Medulla oblongata (tissue), 1 donor: ENCODE data around the gene CLDN5.

Experiments used
- DNase-seq: peaks from one replicate; pipeline ENCODE4 v3.0.0-alpha.2; 2015; ENCODE audit errors: extremely low spot score

The CLDN5 gene, protein sequence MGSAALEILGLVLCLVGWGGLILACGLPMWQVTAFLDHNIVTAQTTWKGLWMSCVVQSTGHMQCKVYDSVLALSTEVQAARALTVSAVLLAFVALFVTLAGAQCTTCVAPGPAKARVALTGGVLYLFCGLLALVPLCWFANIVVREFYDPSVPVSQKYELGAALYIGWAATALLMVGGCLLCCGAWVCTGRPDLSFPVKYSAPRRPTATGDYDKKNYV

DNA sequence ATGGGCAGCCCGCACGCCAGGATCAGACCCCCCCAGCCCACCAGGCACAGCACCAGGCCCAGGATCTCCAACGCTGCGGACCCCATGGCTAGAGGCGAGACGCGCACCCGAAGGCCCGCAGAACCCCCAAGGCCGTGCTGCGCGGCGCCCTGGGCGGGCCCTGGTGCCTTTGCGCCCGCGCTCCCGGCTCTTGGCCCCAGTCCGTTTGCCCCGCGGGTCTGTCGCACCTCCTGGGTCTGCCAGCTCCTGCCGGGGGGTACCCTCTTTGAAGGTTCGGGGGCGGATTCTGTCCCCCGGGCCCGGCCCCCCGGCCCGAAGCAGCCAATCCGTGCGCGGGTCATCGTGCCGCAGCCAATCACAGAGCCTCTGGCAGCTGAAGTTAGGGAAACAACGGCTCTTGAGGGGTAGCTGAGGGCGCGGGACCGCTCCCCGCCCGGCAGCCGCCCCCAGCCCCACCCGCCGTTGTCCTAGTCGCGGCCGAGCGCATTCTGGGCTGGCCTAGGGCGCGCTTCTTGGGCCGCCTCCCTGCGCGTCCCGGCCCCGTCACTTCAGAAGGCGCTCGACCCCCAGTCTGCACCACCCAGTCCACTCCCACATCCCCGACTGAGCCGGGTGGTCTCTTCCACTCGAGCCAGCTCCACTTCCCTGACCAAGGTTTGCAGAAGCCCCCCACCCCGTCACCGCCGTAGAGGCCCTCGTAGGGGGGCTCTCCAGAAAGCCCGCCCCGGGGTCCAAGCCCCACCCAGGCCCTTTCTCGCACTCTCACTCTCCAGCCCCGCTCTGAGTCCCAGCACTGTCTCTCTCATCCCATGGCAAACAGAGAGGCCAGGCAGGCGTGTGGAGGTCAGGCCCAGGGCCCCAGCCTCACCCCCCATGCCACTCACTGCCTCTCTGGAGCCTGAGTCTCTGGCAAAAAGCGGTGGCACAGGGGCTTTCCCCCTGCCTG is at the start of gene CLDN5:
TSS of gene CLDN5 (minus strand) at position 241 of the 946 bp plus-strand sequence. CDS start at position 86, 155 bp downstream.
- DNase-seq, result peak; percentile 13

DNA sequence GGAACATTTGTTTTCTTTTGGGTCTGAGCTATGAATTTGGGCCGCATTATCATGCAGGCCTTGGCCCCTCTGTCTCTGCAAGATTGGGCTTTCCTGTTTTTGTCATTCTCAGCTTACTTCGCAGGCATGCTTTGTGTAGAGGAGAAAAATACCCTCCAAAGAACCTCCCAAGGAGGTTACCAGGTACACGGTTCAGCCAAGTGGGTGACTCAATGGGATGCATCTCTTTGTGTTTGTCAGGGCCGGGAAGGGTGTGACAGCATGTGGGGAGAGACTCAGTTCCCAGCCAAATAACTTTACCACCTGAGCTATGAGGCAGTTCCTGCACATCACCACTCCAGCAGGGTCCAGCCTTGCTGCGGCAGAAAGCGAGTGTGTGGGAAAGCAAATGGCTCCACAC is 47.8 kb upstream of the CLDN5 start:
- no peak for DNase-seq

DNA sequence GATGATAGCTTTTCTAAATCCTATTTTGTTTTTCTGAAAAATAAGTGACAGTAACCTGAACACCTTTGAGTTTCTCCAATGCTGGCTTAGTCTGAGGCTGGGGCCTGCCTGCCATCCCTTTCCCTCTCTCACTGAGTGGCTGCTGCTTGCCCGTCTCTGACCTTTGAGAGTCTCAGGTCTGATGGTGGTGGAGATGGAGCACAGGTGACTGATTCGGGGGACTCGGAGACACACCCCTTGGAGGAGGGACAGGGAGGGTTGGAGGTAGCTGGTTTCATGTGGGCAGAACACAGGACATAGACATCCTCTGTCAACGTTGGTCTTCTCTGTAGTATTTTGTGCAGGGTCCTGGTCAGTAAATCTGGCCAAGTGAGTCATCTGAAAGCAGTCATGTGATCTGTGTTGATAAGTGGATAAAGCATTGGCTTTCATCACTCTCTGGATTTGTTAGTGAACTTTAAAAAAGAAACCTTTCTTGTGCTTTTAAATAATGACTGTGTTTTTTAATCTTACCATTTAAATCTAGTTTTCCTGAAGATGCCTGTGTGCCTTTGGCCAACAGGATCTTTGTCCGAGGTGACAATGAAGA is 47.1 kb upstream of the CLDN5 start:
- DNase-seq, result no peak

DNA sequence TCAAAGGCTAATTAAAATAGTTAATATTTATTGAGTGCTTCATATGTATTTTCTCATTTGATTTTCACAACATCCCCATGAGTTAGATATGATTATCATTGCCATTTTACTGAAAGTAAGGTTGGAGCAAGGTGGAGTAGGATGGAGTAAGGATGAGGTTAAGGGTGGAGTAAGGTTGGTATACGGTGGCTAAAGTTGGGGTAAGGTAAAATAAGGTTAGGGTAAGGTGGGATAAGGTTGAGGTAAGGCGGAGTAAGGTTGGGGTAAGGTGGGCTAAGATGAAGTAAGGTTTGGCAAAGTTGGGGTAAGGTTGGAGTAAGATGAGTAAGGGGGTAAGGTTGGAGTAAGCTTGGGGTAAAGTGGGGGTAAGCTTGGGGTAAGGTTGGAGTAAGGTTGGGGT is 45.8 kb upstream of the CLDN5 start:
- DNase-seq, result no peak

DNA sequence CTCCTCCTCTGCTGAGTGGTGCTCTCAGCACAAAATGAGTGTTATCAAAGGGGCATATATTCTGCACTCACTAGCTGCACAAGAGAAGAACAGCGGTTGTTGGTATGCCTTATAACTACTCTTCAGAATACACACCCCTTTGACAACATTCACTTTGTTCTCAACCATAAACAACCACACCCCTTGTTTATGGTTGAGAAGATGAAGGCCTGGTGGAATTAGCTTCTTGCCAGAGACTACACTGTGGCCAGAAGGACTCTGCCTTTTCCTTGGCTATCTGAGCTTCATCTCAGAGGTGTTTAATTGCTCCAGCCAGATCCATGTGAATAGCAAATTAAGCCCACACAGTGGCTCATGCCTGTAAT is 45.0 kb upstream of the CLDN5 start:
- DNase-seq, result no peak

DNA sequence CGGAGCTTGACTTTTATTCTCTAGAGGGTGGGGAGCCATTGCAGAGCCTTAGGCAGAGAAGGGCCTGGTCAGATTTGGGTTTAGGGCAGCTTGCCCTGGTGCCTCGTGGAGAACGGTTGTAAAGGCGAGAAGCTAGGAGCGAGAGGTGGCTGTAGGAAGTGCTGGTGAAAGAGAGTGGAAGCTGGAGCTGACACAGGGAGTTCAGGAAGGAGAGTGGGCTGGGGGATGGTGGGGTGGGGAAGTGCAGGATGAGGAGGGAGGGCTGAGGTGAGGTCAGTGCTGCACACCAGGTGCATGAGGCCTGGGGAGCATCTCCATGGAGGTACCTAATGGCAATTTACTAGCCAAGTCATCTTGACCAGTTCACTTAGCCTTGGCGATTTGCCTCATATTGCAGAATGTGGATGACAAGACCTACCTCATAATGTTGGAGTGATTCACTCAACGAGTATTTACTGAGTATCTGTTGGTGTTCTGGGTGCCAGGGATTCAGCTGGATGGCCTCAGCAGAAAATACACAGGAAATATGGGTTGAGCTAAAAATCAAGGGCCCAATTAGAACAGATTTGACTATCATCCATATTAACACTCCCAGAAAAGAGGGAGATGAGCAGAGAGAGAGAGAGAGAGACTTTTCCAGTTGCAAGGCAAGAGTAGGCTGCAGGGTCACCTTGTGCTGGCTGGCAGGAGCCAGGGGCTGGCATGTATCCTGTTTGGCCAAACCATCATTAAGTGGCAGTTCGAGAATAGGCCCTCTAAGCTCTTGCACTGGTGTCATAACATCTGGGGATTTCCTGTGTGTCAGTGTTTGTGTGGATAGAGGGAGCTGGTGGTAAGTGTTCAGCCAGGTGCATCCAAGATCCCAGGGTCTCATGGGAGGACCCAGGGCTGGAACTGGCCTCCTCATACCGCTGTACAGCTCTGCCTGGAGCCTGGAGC is 44.4 kb upstream of the CLDN5 start:
- DNase-seq, result no peak

DNA sequence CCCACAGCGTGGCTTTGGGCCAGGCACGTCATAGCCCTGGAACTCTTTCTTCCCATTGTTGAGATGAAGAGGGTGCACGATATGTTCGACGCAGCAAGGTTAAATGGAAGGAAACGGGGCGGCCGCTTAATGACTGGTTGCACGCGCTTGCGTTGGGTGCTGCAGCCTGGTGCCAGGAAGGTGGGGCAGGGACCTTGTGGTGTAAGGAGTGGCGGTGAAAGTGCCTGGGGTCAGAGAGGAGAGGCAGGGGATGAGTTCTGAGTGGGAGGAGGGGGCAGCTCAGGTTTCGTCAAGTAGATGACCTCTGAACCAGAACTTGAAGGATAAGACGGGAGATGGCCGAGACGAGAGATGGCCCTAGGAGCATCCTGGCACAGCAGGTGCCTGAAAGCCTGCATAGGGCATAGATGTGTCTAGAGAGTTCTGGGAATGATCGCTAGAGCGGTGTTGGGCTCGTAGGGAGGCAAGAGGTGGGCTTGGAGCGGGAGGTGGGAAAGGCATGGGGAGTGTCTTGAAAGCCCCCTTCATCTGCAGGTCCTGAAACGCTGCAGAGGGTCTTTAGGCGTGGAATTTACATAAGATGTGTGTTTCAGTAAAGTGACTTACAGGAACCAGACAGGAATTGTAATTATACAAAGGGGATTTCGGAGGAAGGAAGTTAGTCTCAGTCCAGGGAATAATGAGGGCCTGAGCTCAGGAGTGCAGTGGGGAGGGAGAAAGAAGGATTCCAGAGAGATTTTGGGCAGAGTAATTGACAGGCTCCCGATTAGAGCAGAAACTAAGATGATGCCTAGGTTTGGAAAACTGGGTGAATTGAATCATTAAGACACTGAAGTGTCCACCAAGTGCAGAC is 43.2 kb upstream of the CLDN5 start:
- DNase-seq, result no peak

DNA sequence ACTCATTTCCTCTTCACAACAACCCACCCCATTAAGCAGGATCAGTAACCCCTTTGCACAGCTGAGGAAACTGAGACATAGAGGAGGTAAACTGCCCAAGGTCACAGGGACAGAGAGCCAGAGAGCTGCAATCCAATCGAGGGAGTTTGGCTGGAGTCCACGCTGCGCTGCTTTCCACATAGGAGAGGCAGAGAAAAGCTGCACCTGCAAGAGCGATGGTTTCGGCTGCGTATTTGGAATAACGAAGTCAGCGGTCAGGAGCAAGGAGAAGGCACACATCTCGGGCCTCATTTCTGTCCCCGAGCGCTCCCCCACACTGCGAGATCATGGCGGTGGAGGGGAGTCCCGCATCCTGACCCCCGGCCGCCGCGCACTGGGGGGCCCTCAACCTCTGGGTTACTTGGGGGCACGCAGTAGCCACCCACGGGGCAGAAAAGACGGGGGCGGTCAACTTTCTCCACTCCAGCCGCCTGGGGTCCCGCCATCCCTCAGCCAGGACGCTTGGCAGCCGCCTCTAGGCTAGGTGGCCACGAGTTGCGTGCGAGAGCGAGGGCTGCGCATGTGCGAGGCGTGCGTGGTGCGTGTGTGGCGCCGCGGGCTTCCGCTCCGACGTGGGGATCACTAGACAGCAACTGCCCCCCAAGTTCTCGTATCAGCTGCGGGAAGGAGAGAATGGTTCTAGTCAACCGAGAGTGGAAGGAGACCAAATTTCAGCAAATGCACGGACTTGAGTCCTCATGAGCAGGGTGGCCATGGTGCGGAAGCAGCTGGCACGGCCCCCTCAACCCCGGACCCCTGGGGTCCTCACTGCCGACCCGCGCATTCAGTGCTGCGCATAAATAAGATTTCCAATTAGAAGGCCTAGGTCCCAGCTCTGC is 42.3 kb upstream of the CLDN5 start:
- no peak for DNase-seq

DNA sequence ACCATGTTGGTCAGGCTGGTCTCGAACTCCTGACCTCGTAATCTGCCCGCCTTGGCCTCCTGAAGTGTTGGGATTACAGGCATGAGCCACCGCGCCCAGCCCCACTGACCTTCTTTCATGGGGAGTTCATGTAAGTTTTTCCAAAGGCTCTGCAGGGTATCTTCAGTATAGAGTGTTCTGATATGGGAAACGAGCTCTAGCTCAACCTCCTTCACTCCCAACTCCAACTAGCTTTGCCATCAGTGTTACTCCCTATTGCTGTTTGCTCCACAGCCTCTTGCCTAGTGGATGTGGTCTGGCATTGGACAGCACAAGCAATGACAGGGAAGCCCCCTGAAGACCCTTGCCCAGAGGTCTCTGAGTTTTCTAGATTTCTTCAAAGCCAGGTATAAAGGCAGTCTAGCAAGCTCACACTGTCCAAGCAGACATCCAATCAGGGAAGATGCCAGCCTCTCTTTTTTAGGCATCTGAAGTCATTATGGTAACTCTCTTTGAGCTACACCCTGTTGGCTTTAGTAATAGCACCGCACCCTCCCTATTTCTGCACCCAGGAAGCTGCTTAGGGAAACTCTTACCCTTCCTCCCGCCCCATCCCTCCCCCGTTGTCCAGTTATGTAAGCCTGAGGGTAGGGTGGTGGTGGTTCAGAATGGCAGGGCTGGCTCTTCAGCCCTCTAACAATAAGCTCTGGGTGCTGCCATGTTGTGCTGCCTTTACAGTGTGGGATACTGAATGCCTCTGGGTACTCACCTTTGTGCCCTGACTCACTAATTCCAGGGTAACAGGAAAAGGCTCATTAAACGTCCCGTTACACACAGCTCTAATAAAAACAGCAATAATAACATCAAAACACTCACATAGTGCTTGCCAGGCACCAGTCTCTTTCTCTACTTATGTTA is 41.4 kb upstream of the CLDN5 start:
- no peak for DNase-seq

DNA sequence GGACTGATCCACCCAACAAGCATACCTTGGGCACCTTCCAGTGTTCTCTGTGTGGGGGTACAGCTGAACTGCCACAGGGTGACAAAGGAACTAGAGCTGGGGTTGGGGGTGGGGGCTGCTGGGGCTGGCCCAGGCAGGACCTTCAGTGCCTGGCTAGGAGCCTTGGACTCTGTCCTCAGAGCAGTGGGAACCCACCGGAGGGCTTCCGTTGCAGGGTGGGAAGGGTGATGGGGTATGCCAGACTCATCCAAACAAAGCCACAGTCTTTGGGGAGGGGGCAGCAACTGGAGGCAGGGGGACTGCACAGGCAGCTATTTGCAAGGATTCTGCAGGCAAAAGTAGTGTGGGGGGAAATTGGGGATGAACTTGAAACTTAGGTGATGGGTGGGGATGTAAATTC is 35.7 kb upstream of the CLDN5 start:
- no peak for DNase-seq

DNA sequence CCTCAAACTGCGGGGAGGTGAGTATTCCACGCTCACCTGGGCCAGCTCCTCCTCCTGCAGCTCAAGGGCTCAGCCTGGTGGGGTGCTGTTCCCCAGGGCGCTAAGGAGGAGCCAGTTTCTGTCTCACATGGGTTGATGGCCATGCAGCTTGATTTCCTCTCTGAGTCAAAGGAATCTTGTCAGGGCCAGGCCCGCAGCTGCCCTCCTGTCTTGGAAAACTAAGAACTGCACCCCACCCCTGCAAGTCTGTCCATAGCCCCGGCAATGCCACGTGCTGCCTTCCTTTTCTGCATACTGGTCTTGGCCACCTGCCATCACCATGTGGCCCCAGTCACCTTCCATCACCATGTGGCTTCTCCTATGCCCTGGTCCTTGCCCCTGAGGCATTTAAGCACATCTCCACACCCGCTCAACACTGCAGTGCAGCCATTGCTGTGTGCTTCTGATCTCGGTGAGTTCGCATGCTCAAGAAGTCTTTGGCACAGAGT is 35.2 kb upstream of the CLDN5 start:
- no peak for DNase-seq

DNA sequence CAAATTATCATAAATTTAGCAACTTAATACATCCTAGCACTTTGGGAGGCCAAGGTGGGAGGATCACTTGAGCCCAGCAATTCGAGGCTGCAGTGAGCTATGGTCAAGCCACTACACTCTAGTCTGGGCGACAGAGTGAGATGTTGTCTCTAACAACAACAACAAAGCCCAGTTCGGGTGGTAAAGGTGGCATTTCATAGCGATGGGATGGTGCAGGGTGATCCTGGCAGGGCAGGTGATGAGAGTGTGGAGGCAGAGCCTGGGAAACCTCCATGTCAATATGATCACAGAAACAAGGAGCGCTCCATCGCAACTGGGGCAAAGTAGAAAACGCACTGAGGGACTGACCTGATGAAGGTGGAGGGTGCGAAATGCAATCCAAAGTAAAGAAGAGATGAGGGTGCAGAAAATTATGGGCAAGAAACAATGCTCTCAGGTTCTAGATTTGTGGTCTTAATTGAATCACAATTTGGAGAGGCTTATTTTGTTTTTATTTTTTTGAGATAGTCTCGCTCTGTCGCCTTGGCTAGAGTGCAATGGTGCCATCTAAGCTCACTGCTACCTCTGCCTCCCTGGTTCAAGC is 32.8 kb upstream of the CLDN5 start:
- DNase-seq, result no peak

DNA sequence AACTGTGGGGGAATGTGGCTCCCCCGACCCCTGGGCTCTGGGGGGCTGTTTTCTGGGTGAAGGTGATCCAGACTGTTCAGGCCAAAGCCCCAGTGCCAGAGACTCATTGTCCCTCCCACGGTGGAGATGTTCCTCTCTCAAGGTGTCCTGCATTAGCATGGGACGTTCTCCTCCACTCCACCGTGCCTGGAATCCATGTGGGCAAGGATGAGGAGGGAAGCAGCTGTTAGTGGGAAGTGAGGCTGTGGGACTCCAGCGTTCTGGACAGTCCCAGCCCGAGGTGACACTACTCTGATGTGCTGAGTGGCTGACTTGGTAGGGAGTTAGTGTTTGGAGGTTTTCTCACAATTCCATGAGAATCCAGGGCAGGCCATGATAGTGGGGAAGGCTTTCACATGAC is 31.4 kb upstream of the CLDN5 start:
- DNase-seq, result no peak

DNA sequence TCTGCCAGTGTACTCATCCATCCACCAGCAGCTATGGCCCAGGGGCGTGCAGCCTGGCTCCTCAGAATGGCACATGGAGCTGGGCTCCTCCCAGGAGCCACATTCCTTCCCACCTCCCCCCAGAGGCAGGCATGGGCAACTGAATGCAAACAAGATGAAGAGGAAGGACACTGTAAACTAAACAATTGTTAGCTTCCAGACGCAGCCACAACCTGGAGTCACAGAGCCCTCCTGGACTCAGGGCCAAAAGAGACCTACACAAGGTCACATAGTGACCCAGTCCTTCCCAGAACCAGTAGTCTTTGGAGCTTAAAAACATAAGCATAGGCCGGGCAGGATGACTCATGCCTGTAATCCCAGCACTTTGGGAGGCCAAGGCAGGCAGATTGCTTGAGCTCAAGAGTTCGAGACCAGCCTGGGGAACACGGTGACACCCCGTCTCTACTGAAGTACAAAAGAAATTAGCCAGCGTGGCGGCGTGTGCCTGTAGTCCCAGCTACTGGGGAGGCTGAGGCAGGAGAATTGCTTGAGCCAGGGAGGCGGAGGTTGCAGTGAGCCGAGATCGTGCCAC is 30.7 kb upstream of the CLDN5 start:
- no peak for DNase-seq

DNA sequence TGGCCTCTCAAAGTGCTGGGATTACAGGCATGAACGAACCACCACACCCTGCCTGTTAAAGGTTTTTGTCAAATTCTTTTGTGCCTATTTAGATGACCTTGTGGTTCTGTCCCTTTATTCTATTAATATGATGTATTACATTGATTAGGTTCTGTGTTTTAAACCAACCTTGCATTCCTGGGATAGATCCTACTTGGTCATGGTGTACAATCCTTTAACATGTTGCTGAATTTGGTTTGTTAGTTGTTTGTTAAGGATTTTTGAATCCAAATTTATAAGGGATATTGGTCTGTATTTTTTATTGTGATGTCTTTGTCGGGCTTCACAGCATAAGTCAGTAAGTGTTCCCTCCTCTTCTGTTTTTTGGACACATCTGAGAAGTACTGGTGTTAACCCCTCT is 29.0 kb upstream of the CLDN5 start:
- no peak for DNase-seq

DNA sequence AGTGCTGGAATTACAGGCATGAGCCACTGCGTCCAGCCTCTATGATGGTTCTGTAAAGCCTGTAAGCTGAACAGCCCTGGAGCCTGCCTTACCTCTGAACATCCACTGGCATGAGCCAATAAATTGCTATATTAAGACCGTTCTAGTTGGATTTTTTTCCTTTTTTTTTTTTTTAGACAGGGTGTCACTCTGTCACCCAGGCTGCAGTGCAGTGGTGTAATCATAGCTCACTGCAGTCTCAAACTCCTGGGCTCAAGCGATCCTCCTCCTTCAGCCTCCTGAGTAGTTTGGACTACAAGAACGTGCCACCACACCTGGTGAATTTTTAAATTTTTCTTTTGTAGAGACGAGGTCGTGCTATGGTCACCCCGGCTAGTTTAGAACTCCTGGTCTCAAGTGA is 26.2 kb upstream of the CLDN5 start:
- no peak for DNase-seq

DNA sequence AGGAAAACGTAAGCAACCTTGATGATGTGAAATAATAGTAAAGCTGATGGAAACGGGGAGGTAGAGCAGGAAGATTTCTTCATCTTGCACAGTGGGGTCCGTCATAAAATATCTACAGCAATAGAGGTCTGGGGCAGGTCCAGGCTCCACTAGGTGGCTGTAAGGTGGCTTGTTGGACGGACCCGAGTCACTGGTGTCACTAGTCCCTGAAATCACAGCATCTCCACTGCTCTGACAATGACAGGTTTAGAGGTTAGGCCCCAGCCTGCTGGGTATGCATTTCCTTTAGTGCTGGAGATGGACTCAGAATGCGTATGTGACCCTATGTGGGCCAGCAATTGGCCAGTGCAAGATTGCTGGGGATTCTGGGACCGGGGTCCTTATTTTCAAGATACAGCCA is 25.2 kb upstream of the CLDN5 start:
- DNase-seq, result no peak

DNA sequence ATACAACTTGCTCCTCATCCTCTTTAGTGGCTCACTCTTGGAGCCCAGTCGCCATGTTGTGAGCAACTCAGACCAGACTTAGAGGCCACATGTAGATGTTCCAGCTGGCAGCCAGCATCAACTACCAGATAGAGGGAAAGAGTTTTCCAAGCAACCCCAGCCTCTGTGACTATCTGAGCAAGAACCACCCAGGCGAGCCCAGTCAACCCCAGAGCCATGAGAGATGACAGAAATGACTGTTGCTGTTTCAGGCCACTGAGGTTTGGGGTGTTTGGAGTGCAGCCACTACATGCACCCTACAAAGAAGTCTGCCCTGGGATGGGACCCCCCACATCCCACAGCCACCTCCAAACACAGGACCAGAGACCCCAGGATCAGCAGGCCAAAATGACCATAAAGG is 24.8 kb upstream of the CLDN5 start:
- DNase-seq, result no peak
